Naive thymus-derived CD4-positive, alpha-beta T cell (primary cell): ENCODE results near the gene CRAMP1. TPM values are rescaled to one million over a fixed set of nuclear protein-coding genes. Genes with fewer than 3 reads are reported as not detected.

Experiments
- ATAC-seq: fragments of 150-1000 bp; cut with Tn5 transposase; 2 replicates; pipeline ENCODE4 v1.10.0; 2021; ENCODE audit warnings: mild to moderate bottlenecking, moderate library complexity
- CTCF ChIA-PET: fragments of 350-600 bp; sonication (Branson Sonifier 250); formaldehyde crosslinking; loops from one replicate; lab custom pipeline; 2021; ENCODE audit warnings: antibody characterized with exemption; lab: Charles Lee
- POLR2A ChIA-PET: fragments of 350-600 bp; sonication (Branson Sonifier 250); formaldehyde crosslinking; loops from one replicate; lab custom pipeline; 2021; ENCODE audit warnings: antibody characterized with exemption, inconsistent platforms; lab: Charles Lee
- DNase-seq, 9 donors: peaks; one replicate each; pipeline versions ENCODE4 v3.0.0 to v3.0.0-alpha.2; 2020 to 2022; ENCODE audit warnings: mixed read lengths in 1 of 9
- H3K27ac ChIP-seq: one replicate; pipeline ENCODE4 v1.7.0; 2013; ENCODE audit warnings: mild to moderate bottlenecking, low read depth, low read length, moderate library complexity
- H3K27me3 ChIP-seq, 2 donors: one replicate each; pipeline ENCODE4 v1.7.0; 2013; ENCODE audit warnings: low read length in 2 of 2, mild to moderate bottlenecking in 2 of 2, moderate library complexity in 2 of 2; ENCODE audit not compliant: control insufficient read depth in 2 of 2, insufficient read depth in 2 of 2
- H3K36me3 ChIP-seq, 3 experiments: 1 replicate in 2 of 3; 2 replicates in 1 of 3; pipeline ENCODE4 v1.7.0; 2013; ENCODE audit warnings: low read length in 3 of 3, mild to moderate bottlenecking in 3 of 3, moderate library complexity in 1 of 3; ENCODE audit not compliant: insufficient read depth in 3 of 3, control insufficient read depth in 2 of 3
- H3K4me1 ChIP-seq, 2 donors: one replicate each; pipeline ENCODE4 v1.7.0; 2013; ENCODE audit warnings: low read length in 2 of 2, mild to moderate bottlenecking in 2 of 2, moderate library complexity in 1 of 2; ENCODE audit not compliant: control insufficient read depth in 2 of 2, insufficient read depth in 2 of 2
- H3K4me3 ChIP-seq: 2 replicates; pipeline ENCODE4 v1.7.0; 2013; ENCODE audit warnings: mild to moderate bottlenecking, low read length
- H3K9me3 ChIP-seq, 3 experiments: 1 replicate in 2 of 3; 2 replicates in 1 of 3; pipeline ENCODE4 v1.7.0; 2013; ENCODE audit warnings: low read length in 3 of 3; ENCODE audit not compliant: control insufficient read depth in 2 of 3
- H3K27ac Mint-ChIP-seq, 9 donors: one replicate each; pipeline ENCODE4 v1.8.0; 2020 to 2022; ENCODE audit warnings: mixed read lengths in 9 of 9, mild to moderate bottlenecking in 8 of 9, moderate library complexity in 5 of 9, inconsistent platforms in 2 of 9
- H3K27me3 Mint-ChIP-seq, 5 donors: one replicate each; pipeline ENCODE4 v1.8.0; 2021 to 2022; ENCODE audit warnings: mixed read lengths in 5 of 5, mild to moderate bottlenecking in 1 of 5
- H3K36me3 Mint-ChIP-seq, 5 donors: one replicate each; pipeline ENCODE4 v1.8.0; 2020 to 2022; ENCODE audit warnings: mixed read lengths in 5 of 5, mild to moderate bottlenecking in 3 of 5, inconsistent platforms in 1 of 5
- H3K4me1 Mint-ChIP-seq, 7 donors: one replicate each; pipeline ENCODE4 v1.8.0; 2020 to 2022; ENCODE audit warnings: mixed read lengths in 7 of 7, mild to moderate bottlenecking in 3 of 7, inconsistent platforms in 1 of 7
- H3K4me3 Mint-ChIP-seq, 10 donors: one replicate each; pipeline ENCODE4 v1.8.0; 2020 to 2022; ENCODE audit warnings: mild to moderate bottlenecking in 10 of 10, mixed read lengths in 10 of 10, moderate library complexity in 6 of 10, inconsistent platforms in 2 of 10
- H3K9me3 Mint-ChIP-seq, 11 donors: one replicate each; pipeline ENCODE4 v1.8.0; 2020 to 2022; ENCODE audit warnings: mixed read lengths in 11 of 11, mild to moderate bottlenecking in 4 of 11, inconsistent platforms in 1 of 11, moderate library complexity in 1 of 11
- intact Hi-C, 2 donors: fragments of 100-400 bp; cut with micrococcal nuclease; formaldehyde crosslinking; loops; one replicate each; pipeline ENCODE4 v1.15.1; 2023
- polyA plus RNA-seq, 2 donors: library from polyadenylated mRNA; unstranded; fragments of 300-500 nt; fragmentation: Illumina TruSeq; gene quantifications; one replicate each; pipeline ENCODE4 v1.2.3, GENCODE V29; 2021
- total RNA-seq, 6 experiments: library from RNA in 5 of 6; stranded (reverse) in 5 of 6; gene quantifications; 1 replicate in 5 of 6; 2 replicates in 1 of 6; pipeline ENCODE4 v1.2.3 and lab custom pipeline; 2021 to 2026

Gene CRAMP1
- total and polyA plus RNA-seq, 7 experiments from 2014 or later = 2.1 to 33.2 (median 31.2) TPM

GRCh38 chr16:1708768-1709180 is 96.6 kb downstream of the CRAMP1 start:
- no peak for DNase-seq
- no peaks in the 10 kb centered on the region for H3K9me3 ChIP-seq
- CTCF ChIA-PET = no interaction called here
- intact Hi-C loops = loop anchor here (5.0 to 10.0 kb wide), 5 partner anchors 119 to 366 kb away; partner anchors contain the start of genes FAHD1 (in 1 of the 2), HAGH (in 1 of the 2), MSRB1 (in 1 of the 2) and TELO2 (in 1 of the 2)
- Mint-ChIP-seq H3K27me3 (no peaks in the 10 kb centered on the region), H3K9me3 (peaks cover 0 to 5% (median 0%) of the 10 kb centered on the region in 11 donors), H3K36me3 (peaks cover 0 to 2% (median 0%) of the 10 kb centered on the region in 5 donors), H3K4me3 (peak overlapping the region in 7 of 10 donors; percentile 17 to 100 (median 94)), H3K27ac (peak overlapping the region in 3 of 9 donors; percentile 21 to 58 (median 29)), H3K4me1 (peaks cover 9 to 59% (median 45%) of the 10 kb centered on the region in 7 donors)
- H3K4me1 ChIP-seq = peaks cover 18 to 25% of the 10 kb centered on the region in 2 donors
- H3K36me3 ChIP-seq = peaks cover 0 to 18% (median 0%) of the 10 kb centered on the region in 3 experiments
- H3K4me3 ChIP-seq = no peak overlapping the region
- H3K27me3 ChIP-seq = no peaks in the 10 kb centered on the region
- ATAC-seq = no peak
- H3K27ac ChIP-seq = no peak overlapping the region
- POLR2A ChIA-PET = interaction anchor here (0.6 to 1.2 kb wide), 2 partner anchors 31 to 176 kb away, joined by 4 to 5 read pairs; partner anchors contain the start of gene JPT2

DNA sequence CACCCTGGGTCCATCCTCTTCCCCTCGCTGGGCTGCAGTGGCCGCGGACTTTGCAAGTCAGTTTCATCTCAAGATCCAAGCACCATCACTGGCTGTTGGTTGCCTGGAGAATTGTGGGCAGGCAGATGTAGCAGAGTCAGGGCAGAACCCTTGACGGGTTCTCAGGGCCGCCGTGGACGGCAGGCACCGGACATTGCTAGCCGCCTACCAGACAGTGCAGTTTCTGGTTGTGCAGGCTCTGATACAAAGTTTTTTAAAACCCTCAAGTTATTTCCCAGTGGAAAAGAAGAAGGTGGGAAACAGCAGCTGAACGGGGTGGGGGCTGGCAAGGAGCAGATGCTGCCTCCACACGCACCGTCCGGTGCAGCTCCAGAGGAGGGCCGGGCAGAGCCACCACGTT is 97.2 kb downstream of the CRAMP1 start:
- no peak for DNase-seq
- Mint-ChIP-seq H3K27ac (peak overlapping the region in 1 of 9 donors; percentile 37), H3K9me3 (peaks cover 0 to 5% (median 0%) of the 10 kb centered on the region in 11 donors), H3K36me3 (peaks cover 0 to 2% (median 0%) of the 10 kb centered on the region in 5 donors), H3K4me1 (peaks cover 9 to 60% (median 47%) of the 10 kb centered on the region in 7 donors), H3K4me3 (peak overlapping the region in 1 of 10 donors; percentile 39), H3K27me3 (no peaks in the 10 kb centered on the region)
- Histone ChIP-seq H3K36me3 (peaks cover 0 to 23% (median 0%) of the 10 kb centered on the region in 3 experiments), H3K27me3 (no peaks in the 10 kb centered on the region), H3K4me3 (no peak overlapping the region), H3K4me1 (peaks cover 18 to 25% of the 10 kb centered on the region in 2 donors), H3K27ac (no peak overlapping the region), H3K9me3 (no peaks in the 10 kb centered on the region)
- ChIA-PET CTCF (no interaction called here), POLR2A (no interaction called here)
- no peak for ATAC-seq
- intact Hi-C loops = loop anchor here (5.0 to 10.0 kb wide), 5 partner anchors 118 to 367 kb away; partner anchors contain the start of genes FAHD1 (in 1 of the 2), HAGH (in 1 of the 2), MSRB1 (in 1 of the 2) and TELO2 (in 1 of the 2)

GRCh38 chr16:1710811-1711507 is 98.8 kb downstream of the CRAMP1 start:
- Mint-ChIP-seq H3K4me3 (peak overlapping the region in 2 of 10 donors; percentile 10 to 61), H3K4me1 (peaks cover 15 to 60% (median 40%) of the 10 kb centered on the region in 7 donors), H3K27me3 (no peaks in the 10 kb centered on the region), H3K36me3 (peaks cover 0 to 2% (median 0%) of the 10 kb centered on the region in 5 donors), H3K27ac (peak overlapping the region in 3 of 9 donors; percentile 5 to 43 (median 37)), H3K9me3 (no peaks in the 10 kb centered on the region)
- Histone ChIP-seq H3K27ac (no peak overlapping the region), H3K27me3 (no peaks in the 10 kb centered on the region), H3K4me1 (peaks cover 14 to 25% of the 10 kb centered on the region in 2 donors), H3K36me3 (peaks cover 0 to 19% (median 0%) of the 10 kb centered on the region in 3 experiments), H3K4me3 (no peak overlapping the region), H3K9me3 (no peaks in the 10 kb centered on the region)
- ATAC-seq (no peak), DNase-seq (no peak)
- ChIA-PET CTCF (interaction anchor here (0.6 to 0.7 kb wide), 2 partner anchors 34 to 1553 kb away, joined by 3 to 4 read pairs; no protein-coding TSS in a partner anchor), POLR2A (interaction anchor here (0.6 to 1.0 kb wide), 2 partner anchors 8 to 748 kb away, joined by 3 read pairs; no protein-coding TSS in a partner anchor)
- intact Hi-C loops = no loop called here

GRCh38 chr16:1712791-1713261 is 100.7 kb downstream of the CRAMP1 start:
- no peaks in the 10 kb centered on the region for H3K9me3 Mint-ChIP-seq
- no peaks in the 10 kb centered on the region for H3K27me3 Mint-ChIP-seq
- ChIA-PET POLR2A (no interaction called here), CTCF (no interaction called here)
- intact Hi-C loops = no loop called here
- no peak overlapping the region for H3K27ac Mint-ChIP-seq
- ATAC-seq (no peak), DNase-seq (no peak)
- H3K4me3 ChIP-seq = no peak overlapping the region
- H3K36me3 Mint-ChIP-seq = peaks cover 0 to 1% (median 0%) of the 10 kb centered on the region in 5 donors
- no peaks in the 10 kb centered on the region for H3K9me3 ChIP-seq
- no peaks in the 10 kb centered on the region for H3K27me3 ChIP-seq
- peaks cover 0 to 20% (median 0%) of the 10 kb centered on the region in 3 experiments for H3K36me3 ChIP-seq
- no peak overlapping the region for H3K27ac ChIP-seq
- peak overlapping the region in 1 of 10 donors; percentile 23 for H3K4me3 Mint-ChIP-seq
- H3K4me1 Mint-ChIP-seq = peaks cover 15 to 57% (median 36%) of the 10 kb centered on the region in 7 donors
- H3K4me1 ChIP-seq = peaks cover 13 to 15% of the 10 kb centered on the region in 2 donors

DNA sequence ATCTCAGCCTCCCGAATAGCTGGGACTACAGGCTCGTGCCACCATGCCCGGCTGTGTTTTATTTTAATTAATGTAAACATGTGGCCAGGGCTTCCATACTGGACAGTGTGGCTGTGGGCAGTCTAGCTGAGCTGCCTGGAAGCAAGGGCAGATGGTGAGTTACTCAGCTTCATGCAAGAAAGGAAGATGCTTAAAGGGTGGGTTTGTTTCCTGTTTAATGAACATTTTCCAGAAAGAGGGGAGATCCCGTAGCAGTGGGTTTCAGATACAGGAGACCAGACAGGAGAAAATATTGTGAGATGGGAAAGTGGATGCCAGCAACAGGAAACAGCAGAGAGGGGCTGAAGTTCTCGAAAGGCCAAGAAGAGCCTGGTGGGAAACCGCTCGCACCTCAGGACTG is 101.2 kb downstream of the CRAMP1 start:
- peak overlapping the region in 3 of 9 donors; percentile 32 to 71 (median 38) for H3K27ac Mint-ChIP-seq

DNA sequence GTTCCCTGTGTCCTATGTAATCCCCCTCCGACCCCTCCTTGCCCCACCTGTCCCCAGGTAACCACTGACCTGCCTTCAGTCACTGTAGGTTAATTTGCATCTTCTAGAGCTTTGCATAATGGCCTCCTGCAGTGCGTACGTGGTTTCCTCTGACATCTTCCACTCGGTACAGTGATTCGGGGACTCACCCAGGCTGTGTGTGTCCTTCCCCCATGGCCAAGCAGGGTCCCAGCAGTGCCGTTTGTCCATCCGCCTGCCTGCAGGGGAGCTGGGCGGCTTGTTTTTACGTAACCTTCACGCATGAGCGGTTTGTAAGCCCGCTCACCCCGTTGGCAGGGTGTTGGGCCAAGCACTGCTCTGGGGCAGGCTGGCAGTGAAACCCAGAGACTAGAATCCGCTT is 101.8 kb downstream of the CRAMP1 start:
- ChIA-PET CTCF (no interaction called here), POLR2A (no interaction called here)
- Mint-ChIP-seq H3K4me1 (peaks cover 10 to 50% (median 31%) of the 10 kb centered on the region in 7 donors), H3K27ac (peak overlapping the region in 1 of 9 donors; percentile 51), H3K36me3 (no peaks in the 10 kb centered on the region), H3K4me3 (peak overlapping the region in 1 of 10 donors; percentile 7), H3K27me3 (no peaks in the 10 kb centered on the region), H3K9me3 (no peaks in the 10 kb centered on the region)
- Histone ChIP-seq H3K4me1 (peaks cover 2 to 5% of the 10 kb centered on the region in 2 donors), H3K4me3 (no peak overlapping the region), H3K27ac (no peak overlapping the region), H3K9me3 (no peaks in the 10 kb centered on the region), H3K36me3 (peaks cover 0 to 20% (median 0%) of the 10 kb centered on the region in 3 experiments), H3K27me3 (no peaks in the 10 kb centered on the region)
- intact Hi-C loops = no loop called here
- ATAC-seq = peak; percentile 66
- no peak for DNase-seq

More for the DNA sequence above, 101.2 kb downstream of the CRAMP1 start:
- H3K4me1 Mint-ChIP-seq = peaks cover 15 to 52% (median 32%) of the 10 kb centered on the region in 7 donors
- no peak overlapping the region for H3K4me3 ChIP-seq
- no peaks in the 10 kb centered on the region for H3K27me3 Mint-ChIP-seq
- H3K27me3 ChIP-seq = no peaks in the 10 kb centered on the region
- intact Hi-C loops = no loop called here
- ChIA-PET POLR2A (no interaction called here), CTCF (no interaction called here)
- peaks cover 8 to 10% of the 10 kb centered on the region in 2 donors for H3K4me1 ChIP-seq
- no peak overlapping the region for H3K4me3 Mint-ChIP-seq
- H3K9me3 ChIP-seq = no peaks in the 10 kb centered on the region
- H3K36me3 Mint-ChIP-seq = no peaks in the 10 kb centered on the region
- DNase-seq (no peak), ATAC-seq (no peak)
- no peak overlapping the region for H3K27ac ChIP-seq
- no peaks in the 10 kb centered on the region for H3K9me3 Mint-ChIP-seq
- H3K36me3 ChIP-seq = peaks cover 0 to 20% (median 0%) of the 10 kb centered on the region in 3 experiments
